GM19035 (cell line): ENCODE results near the gene ESRRB.

Experiments used
- ATAC-seq: cut with Tn5 transposase; IDR thresholded peaks from one replicate; pipeline ENCODE4 v1.9.1; 2021; ENCODE audit not compliant: unreplicated experiment

Gene ESRRB

GRCh38 chr14:76351941-76352340, 24.0 kb upstream of the ESRRB start:
- no peak for ATAC-seq

DNA sequence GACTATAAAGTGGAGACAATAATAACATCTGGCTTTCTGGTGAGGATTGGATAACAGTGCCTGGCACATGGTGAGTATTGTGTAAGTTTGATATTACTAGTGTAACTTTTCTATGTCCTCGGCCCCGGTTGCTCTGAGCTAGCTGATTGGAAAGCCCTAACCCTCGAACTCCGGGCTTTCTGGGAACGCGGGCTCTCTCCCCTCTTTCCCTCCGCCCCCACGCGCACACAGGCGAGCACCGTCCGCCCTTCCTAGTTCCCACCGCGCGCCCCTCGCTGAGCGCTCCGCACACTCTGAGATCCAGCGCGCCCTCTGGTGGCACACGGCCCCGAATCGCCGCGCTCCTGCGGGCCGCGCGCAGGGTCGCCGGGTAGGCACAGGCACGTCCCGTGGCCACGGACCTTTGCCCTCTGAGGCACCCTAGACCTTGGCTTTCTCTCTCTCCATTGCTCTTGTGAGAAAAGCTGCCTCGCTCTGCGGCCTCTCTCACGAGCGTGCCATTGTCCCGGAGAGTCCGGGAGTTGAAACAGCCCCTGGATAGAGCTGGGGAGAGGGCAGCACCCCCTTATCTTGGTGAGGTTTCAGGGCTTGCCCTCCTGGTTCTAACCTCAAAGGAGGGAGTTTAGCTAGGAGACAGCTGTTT, 23.2 kb upstream of the ESRRB start:
- no peak for ATAC-seq

GRCh38 chr14:76354310-76354709, 21.6 kb upstream of the ESRRB start:
- no peak for ATAC-seq

- no peak for ATAC-seq
Observed at GRCh38 chr14:76355771-76356170, 20.2 kb upstream of the ESRRB start.

GRCh38 chr14:76371066-76371465, 4.9 kb upstream of the ESRRB start:
- ATAC-seq = no peak

GRCh38 chr14:76373456-76373855, 2.5 kb upstream of the ESRRB start:
- no peak for ATAC-seq

DNA sequence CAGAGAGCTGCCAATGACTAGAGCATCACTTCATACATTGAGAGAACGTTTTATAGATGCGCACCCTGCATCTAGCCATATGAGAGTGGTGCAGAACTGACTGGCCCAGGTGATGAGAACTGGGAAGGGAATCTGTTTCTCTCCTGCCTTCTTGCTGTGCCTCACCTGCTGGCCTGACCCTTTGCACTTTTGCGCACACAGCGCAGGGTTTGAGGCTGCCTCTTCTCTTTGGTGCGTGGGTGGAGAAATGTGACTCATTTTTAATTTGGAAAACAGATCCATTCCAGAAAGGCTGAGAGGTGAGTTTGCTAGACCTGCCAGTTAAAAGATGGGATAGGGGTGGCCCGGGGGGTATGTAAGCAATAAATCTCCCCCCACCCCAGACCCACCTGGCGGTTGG, 453 bp upstream of the ESRRB start:
- ATAC-seq = no peak

DNA sequence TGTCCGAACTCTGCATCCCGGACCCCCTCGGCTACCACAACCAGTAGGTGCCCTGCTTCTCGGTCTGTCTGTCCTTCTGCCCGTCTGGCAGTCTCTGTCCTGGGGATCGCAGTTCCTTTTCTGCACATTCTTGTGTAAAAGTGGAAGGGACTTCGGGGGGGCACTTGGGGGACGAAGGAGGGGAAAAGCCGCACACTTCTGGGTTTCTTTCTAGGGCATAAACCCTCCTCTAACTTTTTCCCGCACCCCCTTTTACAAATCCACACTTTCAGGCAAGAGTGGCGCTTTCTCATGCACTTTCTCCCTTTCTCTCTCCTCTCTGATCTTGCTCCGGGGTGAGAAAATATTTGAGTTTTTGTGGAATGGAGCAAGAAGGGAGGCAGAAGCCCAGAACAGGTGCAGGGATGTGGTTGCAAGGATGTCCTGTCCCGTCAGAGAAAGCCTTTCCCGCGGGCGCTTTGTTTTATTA, 506 bp downstream of the ESRRB start:
- ATAC-seq = no peak

GRCh38 chr14:76376878-76377734, 1.2 kb downstream of the ESRRB start:
- ATAC-seq = no peak

DNA sequence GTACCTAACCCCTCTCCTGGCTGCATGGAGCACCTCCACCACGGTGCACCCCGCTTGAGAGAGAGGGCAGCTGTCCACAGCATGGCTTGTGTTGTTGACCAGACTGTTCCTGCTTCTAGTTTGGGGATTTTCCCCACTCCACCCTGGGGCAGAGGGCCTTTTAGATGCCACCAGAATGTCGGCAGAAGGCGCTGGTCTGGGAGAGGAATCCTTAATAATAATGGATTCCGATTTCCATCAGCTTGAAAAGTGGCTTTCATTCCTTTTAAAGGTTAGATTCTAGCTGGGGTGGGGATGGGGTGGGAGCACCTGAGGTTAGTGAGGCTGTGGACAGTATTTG, 1.8 kb downstream of the ESRRB start:
- ATAC-seq = no peak

GRCh38 chr14:76380991-76381390, 5.1 kb downstream of the ESRRB start:
- ATAC-seq = no peak

- no peak for ATAC-seq
Observed at GRCh38 chr14:76381817-76382494, 6.0 kb downstream of the ESRRB start.

DNA sequence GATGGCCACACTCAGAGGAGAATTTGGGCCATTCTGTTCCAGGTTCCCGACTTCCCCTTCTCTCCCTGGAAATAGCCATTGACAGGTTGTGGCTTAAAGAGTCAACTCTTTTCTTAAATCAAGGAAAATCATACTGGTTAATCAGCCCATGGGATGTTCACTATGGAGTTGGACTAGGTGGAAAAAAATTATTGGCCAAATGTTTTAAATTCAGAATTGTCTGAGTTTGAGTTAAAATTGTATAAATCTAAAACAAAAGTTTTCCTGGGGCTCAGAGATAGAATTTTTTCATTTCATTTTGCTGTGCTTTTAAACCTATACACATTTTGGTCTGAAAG, 6.5 kb downstream of the ESRRB start:
- ATAC-seq = no peak

GRCh38 chr14:76385435-76385834, 9.5 kb downstream of the ESRRB start:
- ATAC-seq = no peak

- peak; percentile 65 for ATAC-seq
Observed at GRCh38 chr14:76386944-76387782, 11.2 kb downstream of the ESRRB start.

DNA sequence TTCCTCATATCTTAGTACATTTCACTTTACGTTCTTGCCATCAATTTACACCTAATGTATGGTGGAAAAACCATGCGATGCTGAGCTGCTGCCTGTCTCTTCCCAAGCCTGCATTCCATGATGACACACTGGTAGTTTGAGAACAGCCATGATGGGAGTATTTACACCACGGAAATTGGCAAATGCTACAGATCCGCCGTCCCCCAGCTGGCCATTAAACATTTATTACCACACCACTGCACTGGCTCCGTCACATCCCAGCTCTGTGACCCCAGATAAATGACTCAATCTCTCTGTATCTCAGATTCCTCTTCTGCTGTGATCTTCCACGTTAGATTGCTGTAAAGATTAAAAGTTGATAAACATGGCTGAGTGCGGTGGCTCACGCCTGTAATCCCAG, 13.9 kb downstream of the ESRRB start:
- ATAC-seq = no peak

- ATAC-seq = no peak
Observed at GRCh38 chr14:76390621-76391020, 14.7 kb downstream of the ESRRB start.

DNA sequence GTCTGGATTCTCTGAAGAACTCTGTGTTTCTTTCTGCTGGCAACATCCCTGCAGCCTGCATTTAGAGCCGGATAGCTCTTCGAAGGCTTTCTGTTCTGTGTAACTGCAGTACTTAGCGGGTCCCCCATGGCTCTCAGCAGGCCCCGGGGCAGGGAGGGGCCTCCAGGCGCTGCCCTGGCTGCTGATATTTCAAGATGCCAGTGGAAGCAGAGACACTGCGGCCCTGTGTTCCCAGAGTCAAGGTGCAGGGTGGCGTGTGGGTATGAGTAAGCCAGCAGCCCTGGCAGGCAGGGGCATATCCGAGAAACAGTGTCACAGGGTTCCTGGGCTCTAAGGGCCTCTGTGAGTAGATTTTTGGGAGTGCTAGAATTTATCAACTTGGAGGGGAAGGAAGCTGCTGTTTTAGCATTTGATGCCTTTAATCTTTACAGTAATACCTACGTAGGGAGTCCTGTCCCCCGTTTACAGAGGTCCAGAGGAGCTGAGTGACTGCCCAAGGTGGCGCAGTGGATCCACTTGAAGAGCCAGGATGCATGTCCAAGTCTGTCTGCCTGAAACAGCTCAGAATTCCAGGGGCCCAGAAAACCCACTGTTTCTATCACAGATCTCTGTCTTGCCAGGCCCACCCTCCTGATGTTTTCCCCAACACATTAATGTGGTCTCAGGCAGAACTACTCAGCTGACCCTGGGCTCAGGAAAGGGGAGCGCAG, 16.2 kb downstream of the ESRRB start:
- no peak for ATAC-seq

- no peak for ATAC-seq
Observed at GRCh38 chr14:76394569-76394968, 18.6 kb downstream of the ESRRB start.

GRCh38 chr14:76395161-76395560, 19.2 kb downstream of the ESRRB start:
- ATAC-seq = no peak
